Lower lobe of right lung (tissue), 2 donors: ENCODE measurements around the gene GLO1. TPM values are rescaled to one million over a fixed set of nuclear protein-coding genes. Genes with fewer than 3 reads are reported as not detected.

Experiments used
- ATAC-seq, 2 donors: fragments of 200-7000 bp; cut with Tn5 transposase; one replicate each; pipeline ENCODE4 v1.9.1; 2020 to 2022; ENCODE audit warnings: mild to moderate bottlenecking in 2 of 2, moderate library complexity in 2 of 2
- DNase-seq: peaks from one replicate; pipeline ENCODE4 v3.0.0-alpha.2; 2020
- H3K27ac ChIP-seq: fragments of 200-600 bp; one replicate; pipeline ENCODE4 v1.8.0; 2022
- H3K27me3 ChIP-seq: fragments of 200-600 bp; one replicate; pipeline ENCODE4 v1.8.0; 2022; ENCODE audit warnings: low read depth
- H3K36me3 ChIP-seq: fragments of 200-600 bp; one replicate; pipeline ENCODE4 v1.8.0; 2022; ENCODE audit warnings: mild to moderate bottlenecking
- H3K4me1 ChIP-seq: fragments of 200-600 bp; one replicate; pipeline ENCODE4 v1.8.0; 2022
- H3K4me3 ChIP-seq: fragments of 200-600 bp; one replicate; pipeline ENCODE4 v1.8.0; 2022; ENCODE audit warnings: mild to moderate bottlenecking
- H3K9me3 ChIP-seq: fragments of 200-600 bp; one replicate; pipeline ENCODE4 v1.8.0; 2022
- intact Hi-C: fragments of 100-400 bp; cut with DNase I; formaldehyde crosslinking; loops from one replicate; pipeline ENCODE4 v1.11.0; 2022
- total RNA-seq: library from RNA; stranded (reverse); fragmentation: NEBNext Ultra II Directional; extraction: Animal tissue kit (Norgen Biotek cat#: 25700); gene quantifications from one replicate; pipeline ENCODE4 v1.2.1, GENCODE V29; 2021
- TF ChIP-seq, protein P1 (sequence below): fragments of 200-600 bp; IDR thresholded peaks from one replicate; pipeline ENCODE4 v1.8.0; 2022; ENCODE audit warnings: antibody characterized with exemption, mild to moderate bottlenecking
- donor health status: DM: no; HTN: yes; CAD: no; lungs with severe emphysema.

Gene GLO1
- total RNA-seq, 1 donor from 2014 or later = 83.9 TPM

DNA sequence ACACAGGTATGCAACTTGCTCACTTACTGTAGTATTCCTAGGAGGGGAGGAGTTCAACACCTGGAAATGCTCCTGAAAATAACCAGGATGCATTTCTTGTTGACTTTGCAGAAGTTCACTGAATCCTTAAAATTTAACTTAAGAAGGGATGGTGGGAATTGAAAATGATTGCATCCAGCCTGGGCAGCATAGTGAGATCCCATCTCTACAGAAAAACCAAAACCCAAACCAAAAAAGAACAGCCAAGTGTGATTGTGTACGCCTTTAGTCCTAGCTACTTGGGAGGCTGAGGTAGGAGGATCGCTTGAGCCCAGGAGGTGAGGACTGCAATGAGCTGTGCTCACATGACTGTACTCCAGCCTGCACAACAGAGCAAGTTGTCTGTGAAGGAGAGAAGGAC, 13.9 kb upstream of the GLO1 start:
- ATAC-seq (no peak), DNase-seq (no peak)
- TF ChIP-seq, protein P1, sequence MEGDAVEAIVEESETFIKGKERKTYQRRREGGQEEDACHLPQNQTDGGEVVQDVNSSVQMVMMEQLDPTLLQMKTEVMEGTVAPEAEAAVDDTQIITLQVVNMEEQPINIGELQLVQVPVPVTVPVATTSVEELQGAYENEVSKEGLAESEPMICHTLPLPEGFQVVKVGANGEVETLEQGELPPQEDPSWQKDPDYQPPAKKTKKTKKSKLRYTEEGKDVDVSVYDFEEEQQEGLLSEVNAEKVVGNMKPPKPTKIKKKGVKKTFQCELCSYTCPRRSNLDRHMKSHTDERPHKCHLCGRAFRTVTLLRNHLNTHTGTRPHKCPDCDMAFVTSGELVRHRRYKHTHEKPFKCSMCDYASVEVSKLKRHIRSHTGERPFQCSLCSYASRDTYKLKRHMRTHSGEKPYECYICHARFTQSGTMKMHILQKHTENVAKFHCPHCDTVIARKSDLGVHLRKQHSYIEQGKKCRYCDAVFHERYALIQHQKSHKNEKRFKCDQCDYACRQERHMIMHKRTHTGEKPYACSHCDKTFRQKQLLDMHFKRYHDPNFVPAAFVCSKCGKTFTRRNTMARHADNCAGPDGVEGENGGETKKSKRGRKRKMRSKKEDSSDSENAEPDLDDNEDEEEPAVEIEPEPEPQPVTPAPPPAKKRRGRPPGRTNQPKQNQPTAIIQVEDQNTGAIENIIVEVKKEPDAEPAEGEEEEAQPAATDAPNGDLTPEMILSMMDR = no peak
- H3K4me3 ChIP-seq = no peak overlapping the region
- no peaks in the 10 kb centered on the region for H3K9me3 ChIP-seq
- no peaks in the 10 kb centered on the region for H3K36me3 ChIP-seq
- H3K27ac ChIP-seq = no peak overlapping the region
- peaks cover 22% of the 10 kb centered on the region for H3K27me3 ChIP-seq
- intact Hi-C loops = no loop called here
- H3K4me1 ChIP-seq = peaks cover 14% of the 10 kb centered on the region

DNA sequence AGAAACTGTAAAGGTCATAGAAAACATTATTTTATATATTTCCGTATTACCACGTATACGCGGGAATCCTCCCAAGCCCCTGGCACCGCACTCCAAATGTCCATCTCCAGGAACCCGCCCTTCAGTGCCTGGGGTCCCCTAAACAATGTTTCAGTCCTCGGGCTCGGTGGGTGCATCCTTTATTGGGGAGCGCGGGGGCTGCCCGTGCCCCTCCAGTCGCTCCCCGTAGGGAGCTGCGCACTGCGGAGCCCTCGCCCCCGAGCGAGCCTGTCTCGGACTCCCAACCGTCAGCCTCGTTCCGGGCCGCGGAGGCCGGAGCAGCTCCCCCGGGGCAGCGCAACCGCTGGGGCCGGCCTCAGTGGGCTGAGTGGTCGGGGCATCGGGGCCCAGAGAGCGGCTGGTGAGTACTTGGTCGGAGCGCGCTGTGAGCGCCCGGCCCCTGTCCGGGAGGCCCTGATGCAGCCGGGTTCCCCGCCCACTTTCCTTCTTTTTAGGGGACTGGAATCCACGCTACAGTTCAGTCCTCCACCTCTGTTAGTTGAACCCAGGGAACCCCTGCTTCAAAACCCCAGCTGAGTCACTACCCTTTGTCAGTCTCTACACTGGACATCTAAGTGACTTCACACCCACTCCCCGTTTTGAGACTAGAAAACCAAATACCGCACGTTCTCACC, 12.2 kb upstream of the GLO1 start, which contains the start of gene DNAH8:
Gene DNAH8 (plus strand): TSS at position 296 of the 674 bp plus-strand sequence. CDS start 7,499 bp downstream, outside the sequence.
- Histone ChIP-seq H3K9me3 (no peaks in the 10 kb centered on the region), H3K27ac (no peak within 1 kb of the TSS), H3K4me1 (peaks cover 14% of the 10 kb centered on the region), H3K4me3 (peak within 1 kb of the TSS; percentile 39), H3K27me3 (peaks cover 22% of the 10 kb centered on the region), H3K36me3 (no peaks in the 10 kb centered on the region)
- peak; percentile 42 to 47 for ATAC-seq
- intact Hi-C loops = no loop called here
- TF ChIP-seq, protein P1 = no peak
- DNase-seq = no peak

DNA sequence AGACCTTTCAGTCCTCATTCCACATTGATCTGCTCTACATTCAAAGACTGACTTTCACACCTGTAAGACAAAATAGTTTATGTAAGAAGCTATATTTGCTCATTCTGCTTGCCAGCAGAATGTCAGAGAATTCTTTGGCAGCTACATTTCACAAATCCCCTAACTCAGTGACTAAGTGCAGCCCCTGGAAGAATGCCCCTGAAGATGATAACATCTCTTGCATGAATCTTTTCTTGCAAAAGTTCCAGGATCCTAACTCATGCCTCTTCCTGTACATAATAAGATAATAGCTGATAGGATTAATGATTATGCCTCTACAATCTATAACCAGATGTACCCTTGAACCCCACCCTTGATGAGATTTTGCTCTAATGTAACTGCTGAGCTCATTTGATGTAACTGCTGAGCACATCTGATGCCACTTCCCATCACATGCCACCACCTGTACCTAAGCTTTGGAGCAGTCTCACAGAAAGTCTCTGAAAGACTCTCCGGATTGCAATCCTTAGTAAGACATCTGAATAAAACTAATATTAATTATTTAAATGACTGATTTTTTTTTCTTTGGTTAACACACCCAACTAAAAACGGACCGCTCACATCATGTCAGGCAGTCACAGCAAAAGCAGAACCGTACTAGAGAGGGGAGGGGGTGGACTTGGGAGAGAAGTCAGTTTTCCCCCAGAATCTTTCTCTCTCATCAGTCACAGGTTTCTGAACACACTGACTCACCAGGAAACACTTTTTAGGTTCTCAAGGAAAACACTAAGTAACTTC, 11.5 kb upstream of the GLO1 start:
- peaks cover 22% of the 10 kb centered on the region for H3K27me3 ChIP-seq
- no peaks in the 10 kb centered on the region for H3K9me3 ChIP-seq
- H3K27ac ChIP-seq = no peak overlapping the region
- DNase-seq = no peak
- peak overlapping the region; percentile 39 for H3K4me3 ChIP-seq
- H3K36me3 ChIP-seq = no peaks in the 10 kb centered on the region
- ATAC-seq = peak; percentile 19 to 36
- H3K4me1 ChIP-seq = peaks cover 14% of the 10 kb centered on the region
- intact Hi-C loops = no loop called here
- TF ChIP-seq, protein P1 = no peak

DNA sequence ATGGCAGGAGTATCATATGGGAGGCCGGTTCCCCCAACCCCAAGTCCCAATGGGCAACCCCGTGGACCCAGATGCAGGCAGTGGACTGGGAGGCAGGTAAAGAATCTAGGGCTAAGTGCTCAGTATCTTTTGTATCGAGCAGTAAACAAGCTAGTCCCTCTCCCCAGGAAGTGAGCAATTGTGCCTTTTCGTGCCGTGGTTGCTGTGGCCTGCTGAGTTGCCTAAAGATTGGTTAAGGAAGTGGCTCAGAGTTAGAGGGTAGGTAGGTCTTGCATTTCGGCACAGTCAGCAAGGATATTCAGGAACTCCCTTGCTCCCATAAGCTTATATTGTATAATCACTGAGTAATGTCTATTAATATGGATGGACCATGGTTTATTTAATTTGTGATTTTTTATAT, 10.9 kb upstream of the GLO1 start:
- TF ChIP-seq, protein P1 = no peak
- H3K4me1 ChIP-seq = peaks cover 14% of the 10 kb centered on the region
- intact Hi-C loops = no loop called here
- H3K27me3 ChIP-seq = peaks cover 22% of the 10 kb centered on the region
- H3K9me3 ChIP-seq = no peaks in the 10 kb centered on the region
- H3K36me3 ChIP-seq = no peaks in the 10 kb centered on the region
- H3K4me3 ChIP-seq = no peak overlapping the region
- ATAC-seq = peak in 1 of 2 donors; percentile 42
- DNase-seq = no peak
- peak overlapping the region; percentile 26 for H3K27ac ChIP-seq

DNA sequence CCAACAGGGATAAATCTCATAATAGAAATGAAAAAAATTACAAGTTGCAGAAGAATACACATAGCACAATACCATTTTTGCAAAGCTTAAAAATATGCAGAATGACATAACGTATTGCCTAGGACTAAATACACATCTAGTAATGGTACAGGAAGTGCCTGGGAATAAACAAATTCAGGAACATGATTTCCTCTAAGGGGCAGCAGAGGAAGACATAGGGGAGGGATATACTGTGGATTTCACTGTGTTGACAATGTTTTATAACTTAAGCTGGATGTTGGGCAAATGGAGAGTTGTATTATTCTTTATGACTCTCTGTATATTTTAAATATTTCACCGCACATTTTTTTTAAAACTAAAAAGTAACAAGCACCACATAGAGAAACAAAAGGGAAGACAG, 5.6 kb upstream of the GLO1 start:
- ATAC-seq (peak in 1 of 2 donors; percentile 35), DNase-seq (no peak)
- TF ChIP-seq, protein P1 = no peak
- H3K27ac ChIP-seq = peak overlapping the region; percentile 50
- H3K4me3 ChIP-seq = no peak overlapping the region
- H3K4me1 ChIP-seq = no peaks in the 10 kb centered on the region
- H3K27me3 ChIP-seq = no peaks in the 10 kb centered on the region
- H3K9me3 ChIP-seq = no peaks in the 10 kb centered on the region
- intact Hi-C loops = no loop called here
- H3K36me3 ChIP-seq = no peaks in the 10 kb centered on the region
